Stimulated activated CD8-positive, alpha-beta memory T cell treated with anti-CD3 and anti-CD28 coated beads, Interleukin-4, amount 100 ng/mL, for 1 hour (primary cell): ENCODE measurements around the gene IKZF3.
"Not testable (repeated sequence)": the region's sequence is repeated elsewhere in the genome, so short reads cannot be mapped to it uniquely, and the experiment has no call there.

ENCODE experiments used
- DNase-seq, 2 donors: peaks; one replicate each; pipeline ENCODE4 v3.0.0-alpha.2; 2020; ENCODE audit warnings: low read depth in 2 of 2, low spot score in 1 of 2

IKZF3 gene

GRCh38 chr17:39782481-39782880 is 81.6 kb downstream of the IKZF3 start:
- no peak for DNase-seq

GRCh38 chr17:39781861-39782213 is 82.3 kb downstream of the IKZF3 start:
- DNase-seq: no peak

GRCh38 chr17:39781031-39781860 is 82.9 kb downstream of the IKZF3 start:
- DNase-seq: no peak

DNA sequence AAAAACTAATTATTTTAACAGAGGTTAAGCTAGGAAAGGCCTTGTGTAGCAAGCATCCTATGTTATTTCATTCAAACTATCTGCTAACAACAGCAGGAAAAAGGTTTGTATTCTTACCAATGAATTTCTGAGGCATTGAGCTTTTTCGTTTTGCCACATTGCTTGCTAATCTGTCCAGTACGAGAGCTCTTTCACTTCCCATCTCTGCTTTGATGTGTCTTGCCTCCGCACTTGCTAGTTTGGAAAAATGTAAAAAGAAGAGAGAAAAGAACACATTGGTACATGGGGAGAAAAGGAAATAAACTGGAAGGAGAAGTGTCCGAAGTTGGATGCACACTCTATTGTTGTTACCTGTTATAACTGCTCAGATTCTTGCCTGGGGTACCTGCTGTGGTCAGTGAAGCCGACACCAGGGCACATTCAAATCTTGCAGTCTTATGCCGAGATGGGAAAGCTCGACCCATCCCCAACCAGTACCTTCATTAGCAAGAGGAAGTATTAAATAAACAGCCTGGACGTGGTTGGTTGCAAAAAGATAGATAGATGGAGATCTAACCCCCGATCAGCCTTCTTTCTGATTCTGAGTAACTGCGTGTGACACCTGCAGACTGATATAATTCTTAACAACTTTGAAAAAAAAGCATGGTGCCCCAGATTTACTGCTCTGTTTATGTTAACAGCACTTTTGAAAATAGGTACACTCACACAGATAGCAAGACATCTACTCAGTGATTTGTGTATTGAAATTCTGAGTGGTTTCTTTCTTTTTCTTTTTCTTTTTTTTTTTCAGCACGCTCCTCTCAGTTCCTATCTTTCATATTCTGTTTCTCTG is 86.4 kb downstream of the IKZF3 start:
- no peak for DNase-seq

- no peak for DNase-seq
These were observed 87.9 kb downstream of the IKZF3 start for GRCh38 chr17:39776252-39776651.

DNA sequence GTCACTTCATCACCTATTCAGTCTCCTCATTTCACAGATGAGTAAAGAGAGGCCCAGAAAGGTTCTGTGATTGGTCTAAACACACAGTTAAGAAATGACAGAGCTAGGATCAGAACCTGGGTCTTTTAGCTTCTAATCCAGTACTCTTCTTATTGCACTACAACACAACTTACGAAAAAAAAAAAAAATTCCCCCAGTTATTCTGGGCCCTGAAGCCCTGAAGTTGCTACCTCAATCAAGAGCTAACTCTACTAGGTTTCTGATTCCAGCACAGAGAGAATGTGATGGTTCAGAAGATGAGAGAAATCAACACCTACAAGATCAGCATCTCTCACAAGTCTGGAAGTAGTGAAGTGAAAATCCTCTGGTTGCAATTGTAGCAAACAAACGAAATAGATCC is 89.1 kb downstream of the IKZF3 start:
- no peak for DNase-seq

GRCh38 chr17:39774047-39774446 is 90.1 kb downstream of the IKZF3 start:
- no peak for DNase-seq

DNA sequence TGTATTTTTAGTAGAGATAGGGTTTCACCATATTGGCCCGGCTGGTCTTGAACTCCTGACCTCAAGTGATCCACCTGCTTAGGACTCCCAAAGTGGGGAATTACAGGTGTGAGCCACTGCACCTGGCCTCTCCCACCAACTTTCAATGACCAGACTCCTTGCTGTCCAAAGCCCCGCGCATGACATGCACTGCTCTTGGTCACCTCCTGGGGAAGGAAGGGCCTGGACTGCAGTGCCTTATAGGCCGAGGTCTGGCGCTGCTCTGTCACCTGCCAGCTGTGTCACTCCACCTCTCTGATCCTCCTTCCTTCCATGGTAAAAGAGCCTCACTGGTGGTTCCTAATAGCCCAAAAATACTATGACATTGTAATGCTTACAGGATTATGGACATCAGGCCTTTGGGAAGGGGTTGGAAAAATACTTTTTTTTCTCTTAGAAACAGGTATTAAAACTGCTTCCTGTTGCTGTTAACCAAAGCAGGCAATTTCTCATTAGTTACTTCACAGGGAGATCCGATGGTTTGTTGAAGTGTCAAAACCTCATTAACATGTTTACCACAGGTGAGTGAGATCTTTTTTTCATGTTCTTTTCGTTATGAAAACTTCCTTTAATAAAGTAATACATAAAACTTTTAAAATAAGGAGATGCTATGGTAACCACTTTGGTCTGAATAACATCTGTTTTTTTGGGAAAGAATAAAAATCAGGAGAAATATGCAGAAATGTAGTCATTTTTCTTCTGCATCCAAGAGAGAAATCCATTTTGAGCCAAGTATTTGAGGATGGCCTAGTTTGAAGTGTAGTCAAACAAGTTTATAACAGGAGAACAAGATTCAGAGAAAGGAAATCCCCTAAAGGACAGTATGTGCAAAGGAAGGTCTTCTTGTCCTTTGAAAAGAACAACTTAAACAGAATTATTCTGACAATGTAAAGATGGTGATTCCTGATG is 90.9 kb downstream of the IKZF3 start:
- no peak for DNase-seq

GRCh38 chr17:39772415-39772814 is 91.7 kb downstream of the IKZF3 start:
- DNase-seq: no peak

DNA sequence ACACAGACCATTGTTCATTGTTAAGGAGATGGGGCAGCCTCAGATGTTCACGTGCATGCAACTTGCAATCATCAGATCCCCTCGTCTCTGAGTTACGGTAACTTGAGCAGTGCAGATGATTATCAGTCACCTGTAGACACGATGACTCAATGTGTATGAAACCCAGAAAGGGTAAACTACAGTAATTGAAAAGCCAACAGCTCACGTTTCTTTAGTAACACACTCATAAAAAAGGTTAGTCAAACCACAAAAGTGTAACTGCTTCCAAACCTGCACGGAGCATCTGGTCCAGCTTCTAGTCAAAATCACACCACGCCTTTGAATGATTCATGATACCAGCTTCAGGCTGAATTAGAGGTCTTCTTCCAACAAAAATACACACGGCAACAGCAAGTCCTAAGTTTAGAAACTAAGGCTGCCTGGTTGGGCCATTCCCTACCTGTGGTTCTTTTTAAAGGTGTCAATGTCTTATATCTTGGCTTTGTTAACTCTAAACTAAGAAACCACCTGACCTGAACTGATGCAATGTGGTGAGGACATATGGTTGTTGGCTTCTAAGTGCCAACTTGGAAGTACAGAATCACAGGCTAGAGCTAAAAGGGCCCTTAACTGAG is 94.0 kb downstream of the IKZF3 start:
- no peak for DNase-seq

DNA sequence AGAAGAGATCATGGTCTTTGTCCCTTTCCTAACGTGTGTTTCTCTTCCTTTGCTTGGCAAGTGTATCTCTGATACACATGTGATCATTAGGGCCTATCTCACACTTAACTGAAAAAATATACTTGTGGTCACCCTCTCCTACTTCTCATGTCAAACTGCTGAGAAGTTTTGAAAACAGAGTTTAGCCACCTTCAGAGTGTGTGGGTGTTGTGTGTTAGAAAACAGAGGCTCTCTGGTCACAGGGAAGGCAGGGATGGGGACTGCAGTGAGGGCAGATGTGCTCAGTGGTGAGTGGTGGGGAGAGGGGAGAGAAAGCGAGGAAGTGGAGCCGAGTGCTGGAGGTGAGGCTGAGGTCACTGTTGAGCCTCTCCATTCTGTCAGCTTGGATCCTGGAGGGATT is 97.0 kb downstream of the IKZF3 start:
- DNase-seq: no peak

DNA sequence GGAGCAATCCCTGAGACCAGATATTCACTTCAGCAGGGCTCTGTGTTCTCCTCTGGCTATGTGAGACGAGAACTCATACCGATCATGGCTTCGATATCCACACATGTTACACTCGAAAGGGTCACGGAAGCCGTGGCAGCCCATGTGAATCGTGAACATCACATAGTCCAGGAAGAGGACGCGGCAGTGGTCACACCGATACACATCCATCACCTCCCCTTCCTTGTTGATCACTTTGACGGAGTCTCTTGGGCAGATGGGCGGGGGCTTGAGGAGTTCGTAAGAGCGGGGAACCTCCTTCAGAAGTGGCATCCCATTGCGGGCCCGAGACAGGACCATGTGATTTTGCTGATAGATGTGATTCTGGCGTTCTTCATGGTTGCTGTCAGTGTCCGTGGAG is 98.3 kb downstream of the IKZF3 start:
- no peak for DNase-seq

GRCh38 chr17:39765175-39765574 is 98.9 kb downstream of the IKZF3 start:
- no peak for DNase-seq

DNA sequence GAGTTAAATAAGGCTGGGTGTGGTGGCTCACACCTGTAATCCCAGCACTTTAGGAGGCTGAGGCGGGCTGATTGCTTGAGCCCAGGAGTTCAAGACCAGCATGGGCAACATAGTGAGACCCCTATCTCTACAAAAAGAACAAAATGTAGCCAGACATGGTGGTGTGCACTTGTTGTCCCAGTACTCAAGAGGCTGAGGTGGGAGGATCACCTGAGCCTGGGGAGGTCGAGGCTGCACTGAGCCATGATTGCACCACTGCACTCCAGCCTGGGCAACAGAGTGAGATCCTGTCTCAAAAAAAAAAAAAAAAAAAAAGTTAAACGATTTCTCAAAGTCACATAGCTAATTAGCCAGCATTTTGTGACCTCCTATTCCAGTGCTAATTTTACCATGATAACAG is 99.9 kb downstream of the IKZF3 start:
- DNase-seq: not testable (repeated sequence)

- DNase-seq: no peak
These were observed 100.9 kb downstream of the IKZF3 start for GRCh38 chr17:39763051-39763820.

- no peak for DNase-seq
These were observed 102.1 kb downstream of the IKZF3 start for GRCh38 chr17:39761861-39762496.

DNA sequence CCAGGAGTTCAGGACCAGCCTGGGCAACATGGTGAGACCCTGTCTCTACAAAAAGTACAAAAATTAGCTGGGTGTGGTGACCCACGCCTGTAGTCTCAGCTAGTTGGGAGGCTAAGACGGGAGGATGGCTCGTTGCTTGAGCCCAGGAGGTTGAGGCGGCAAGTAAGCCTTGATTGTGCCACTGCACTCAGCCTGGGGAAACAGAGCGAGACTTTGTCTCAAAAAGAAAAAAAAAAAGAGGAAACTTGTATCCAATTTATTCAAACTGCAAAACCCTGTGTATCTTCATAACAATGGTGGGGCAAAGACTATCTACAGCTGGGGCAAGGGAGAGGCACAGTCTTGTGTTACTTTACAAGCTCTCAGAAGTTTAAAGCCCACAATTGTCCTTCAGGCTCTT is 104.9 kb downstream of the IKZF3 start:
- no peak for DNase-seq

DNA sequence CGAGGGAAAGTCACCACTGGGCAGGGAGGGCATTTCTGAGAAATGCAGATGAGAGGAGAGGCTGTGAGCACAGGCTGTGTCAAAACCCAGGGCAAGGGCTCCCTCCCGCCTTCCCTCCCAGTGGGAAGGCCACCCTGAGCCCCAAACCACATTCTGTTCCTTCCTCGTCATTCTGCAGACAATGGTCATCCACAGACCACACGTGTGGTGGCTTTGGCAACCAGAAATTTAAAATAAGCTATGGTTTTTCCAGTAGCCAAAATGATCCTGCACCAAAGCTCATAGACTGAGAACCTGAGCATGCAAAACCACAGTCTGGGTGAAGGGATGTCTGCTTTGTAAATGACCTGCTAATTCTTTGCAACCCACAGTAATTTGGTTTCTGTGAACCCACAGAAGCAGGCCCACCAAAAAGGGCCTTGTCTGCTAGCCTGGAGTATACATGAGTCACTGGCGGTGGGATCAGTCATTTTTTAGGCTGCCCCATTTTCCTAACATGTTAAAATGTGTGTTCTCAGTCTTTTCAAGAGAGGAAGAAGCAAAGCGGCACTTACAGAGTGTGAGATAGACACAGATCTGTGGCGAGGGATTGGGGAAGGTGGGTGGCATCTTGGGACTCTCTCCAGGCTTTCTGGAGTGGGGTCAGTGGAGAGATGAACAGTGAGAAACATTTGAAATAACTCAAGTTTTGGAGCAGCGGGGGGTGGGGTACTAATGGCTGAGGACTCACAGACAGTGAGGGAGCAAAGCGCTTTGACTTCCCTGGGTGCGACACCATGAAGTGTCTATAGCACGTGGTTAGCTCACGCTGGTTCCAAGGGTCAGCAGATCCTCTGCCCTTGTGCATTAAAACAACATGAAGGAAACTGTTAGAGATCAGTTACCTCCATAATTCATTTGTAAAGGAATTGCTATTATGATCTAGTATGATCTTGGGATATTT is 105.9 kb downstream of the IKZF3 start:
- DNase-seq: no peak
